Activated T-helper 2 cell treated with anti-CD3 and anti-CD28 coated beads, Interferon-gamma antibody, Interleukin-2, Interleukin-4, amounts not matched to agents 10 μg/mL and 5 μg/mL and 100 μg/mL, durations not matched to agents 14 hours and 24 hours and 36 hours (primary cell): ENCODE results near the gene PARD3. TPM values are rescaled to one million over a fixed set of nuclear protein-coding genes. Genes with fewer than 3 reads are reported as not detected.

Source experiments
- DNase-seq: peaks from one replicate; pipeline ENCODE4 v3.0.0; 2021; ENCODE audit warnings: low spot score
- H3K27ac Mint-ChIP-seq: one replicate; pipeline ENCODE4 v1.8.0; 2021; ENCODE audit warnings: mixed read lengths
- H3K27me3 Mint-ChIP-seq: one replicate; pipeline ENCODE4 v1.8.0; 2021; ENCODE audit warnings: low read depth, mixed read lengths
- H3K36me3 Mint-ChIP-seq: one replicate; pipeline ENCODE4 v1.8.0; 2021; ENCODE audit warnings: low read depth, mixed read lengths
- H3K4me1 Mint-ChIP-seq: one replicate; pipeline ENCODE4 v1.8.0; 2021; ENCODE audit warnings: low read depth, mixed read lengths
- H3K4me3 Mint-ChIP-seq: one replicate; pipeline ENCODE4 v1.8.0; 2021; ENCODE audit warnings: low read depth, mild to moderate bottlenecking, moderate library complexity, mixed read lengths
- H3K9me3 Mint-ChIP-seq: one replicate; pipeline ENCODE4 v1.8.0; 2021; ENCODE audit warnings: mixed read lengths
- intact Hi-C: fragments of 100-400 bp; cut with micrococcal nuclease; formaldehyde crosslinking; loops from one replicate; pipeline ENCODE4 v1.15.1; 2023
- total RNA-seq: library from RNA; stranded (reverse); gene quantifications from 2 replicates; pipeline ENCODE4 v1.2.3, GENCODE V29; 2022

The PARD3 gene
- total RNA-seq, 1 donor from 2014 or later: 1.4 TPM

GRCh38 chr10:34420273-34420672 is 394.8 kb downstream of the PARD3 start:
- no peak overlapping the region for H3K4me3 Mint-ChIP-seq
- no peaks in the 10 kb centered on the region for H3K9me3 Mint-ChIP-seq
- no peak overlapping the region for H3K27ac Mint-ChIP-seq
- DNase-seq: no peak
- H3K4me1 Mint-ChIP-seq: no peaks in the 10 kb centered on the region
- intact Hi-C loops: no loop called here
- no peaks in the 10 kb centered on the region for H3K36me3 Mint-ChIP-seq
- H3K27me3 Mint-ChIP-seq: no peaks in the 10 kb centered on the region

GRCh38 chr10:34415039-34415438 is 400.1 kb downstream of the PARD3 start:
- Mint-ChIP-seq H3K27me3 (no peaks in the 10 kb centered on the region), H3K9me3 (no peaks in the 10 kb centered on the region), H3K36me3 (no peaks in the 10 kb centered on the region), H3K4me1 (no peaks in the 10 kb centered on the region), H3K4me3 (no peak overlapping the region), H3K27ac (no peak overlapping the region)
- intact Hi-C loops: no loop called here
- DNase-seq: no peak

- Mint-ChIP-seq H3K4me3 (no peak overlapping the region), H3K9me3 (no peaks in the 10 kb centered on the region), H3K27me3 (no peaks in the 10 kb centered on the region), H3K27ac (no peak overlapping the region), H3K36me3 (no peaks in the 10 kb centered on the region), H3K4me1 (no peaks in the 10 kb centered on the region)
- intact Hi-C loops: no loop called here
- no peak for DNase-seq
Measured at GRCh38 chr10:34413756-34414587, 401.1 kb downstream of the PARD3 start.

DNA sequence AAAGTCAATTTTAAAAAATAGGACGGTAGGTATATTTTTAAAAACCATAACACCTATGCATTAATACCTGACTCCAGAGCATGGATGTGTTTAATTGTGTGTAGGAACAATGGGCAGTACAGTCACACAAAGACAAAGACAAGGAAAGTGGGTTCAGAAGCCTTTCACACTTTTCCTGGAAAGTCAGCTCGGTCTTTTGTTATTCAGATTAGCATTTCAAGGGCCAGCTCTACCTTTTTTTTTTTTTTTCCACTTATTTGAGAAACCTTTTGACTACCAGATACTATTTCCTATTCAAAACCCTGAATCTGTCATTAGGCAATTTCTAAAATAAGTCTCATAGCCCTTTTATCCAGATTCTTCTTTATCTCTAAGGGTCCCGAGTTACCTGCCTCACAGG is 401.9 kb downstream of the PARD3 start:
- no peak for DNase-seq
- H3K4me3 Mint-ChIP-seq: no peak overlapping the region
- H3K36me3 Mint-ChIP-seq: no peaks in the 10 kb centered on the region
- no peaks in the 10 kb centered on the region for H3K27me3 Mint-ChIP-seq
- H3K9me3 Mint-ChIP-seq: no peaks in the 10 kb centered on the region
- H3K4me1 Mint-ChIP-seq: no peaks in the 10 kb centered on the region
- no peak overlapping the region for H3K27ac Mint-ChIP-seq
- intact Hi-C loops: no loop called here

- DNase-seq: no peak
- no peaks in the 10 kb centered on the region for H3K4me1 Mint-ChIP-seq
- no peaks in the 10 kb centered on the region for H3K27me3 Mint-ChIP-seq
- no peak overlapping the region for H3K27ac Mint-ChIP-seq
- intact Hi-C loops: no loop called here
- H3K9me3 Mint-ChIP-seq: no peaks in the 10 kb centered on the region
- no peak overlapping the region for H3K4me3 Mint-ChIP-seq
- H3K36me3 Mint-ChIP-seq: no peaks in the 10 kb centered on the region
Measured at GRCh38 chr10:34408956-34409355, 406.1 kb downstream of the PARD3 start.

DNA sequence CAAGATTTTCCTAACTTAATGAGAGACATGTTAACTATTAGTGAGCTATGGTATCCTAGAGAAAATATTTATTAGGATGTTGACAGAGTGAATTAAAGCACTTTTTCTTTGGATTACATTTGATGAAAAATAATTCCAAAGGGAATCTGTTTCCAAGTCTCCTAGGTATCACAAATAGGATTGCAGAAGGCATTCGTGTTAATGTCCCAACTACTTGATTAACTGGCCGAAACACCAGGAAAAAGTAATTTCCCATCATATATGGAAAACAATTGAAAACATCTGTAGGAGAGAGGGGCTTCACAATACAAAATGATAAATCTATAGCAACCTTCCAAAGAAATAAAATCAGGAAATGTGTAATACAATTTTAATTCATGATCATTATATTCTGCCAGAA is 406.7 kb downstream of the PARD3 start:
- no peaks in the 10 kb centered on the region for H3K36me3 Mint-ChIP-seq
- no peaks in the 10 kb centered on the region for H3K9me3 Mint-ChIP-seq
- no peaks in the 10 kb centered on the region for H3K4me1 Mint-ChIP-seq
- no peak for DNase-seq
- H3K27ac Mint-ChIP-seq: no peak overlapping the region
- H3K27me3 Mint-ChIP-seq: no peaks in the 10 kb centered on the region
- no peak overlapping the region for H3K4me3 Mint-ChIP-seq
- intact Hi-C loops: no loop called here

- no peak for DNase-seq
- Mint-ChIP-seq H3K9me3 (no peaks in the 10 kb centered on the region), H3K4me3 (no peak overlapping the region), H3K4me1 (no peaks in the 10 kb centered on the region), H3K27ac (no peak overlapping the region), H3K27me3 (no peaks in the 10 kb centered on the region), H3K36me3 (no peaks in the 10 kb centered on the region)
- intact Hi-C loops: no loop called here
Measured at GRCh38 chr10:34407324-34407805, 407.7 kb downstream of the PARD3 start.

GRCh38 chr10:34406463-34407323 is 408.4 kb downstream of the PARD3 start:
- DNase-seq: no peak
- no peaks in the 10 kb centered on the region for H3K27me3 Mint-ChIP-seq
- no peaks in the 10 kb centered on the region for H3K9me3 Mint-ChIP-seq
- intact Hi-C loops: no loop called here
- H3K27ac Mint-ChIP-seq: no peak overlapping the region
- H3K36me3 Mint-ChIP-seq: no peaks in the 10 kb centered on the region
- no peak overlapping the region for H3K4me3 Mint-ChIP-seq
- H3K4me1 Mint-ChIP-seq: no peaks in the 10 kb centered on the region

GRCh38 chr10:34405611-34406462 is 409.3 kb downstream of the PARD3 start:
- no peak overlapping the region for H3K4me3 Mint-ChIP-seq
- no peaks in the 10 kb centered on the region for H3K9me3 Mint-ChIP-seq
- no peaks in the 10 kb centered on the region for H3K4me1 Mint-ChIP-seq
- no peak for DNase-seq
- no peaks in the 10 kb centered on the region for H3K36me3 Mint-ChIP-seq
- H3K27ac Mint-ChIP-seq: no peak overlapping the region
- intact Hi-C loops: no loop called here
- H3K27me3 Mint-ChIP-seq: no peaks in the 10 kb centered on the region

DNA sequence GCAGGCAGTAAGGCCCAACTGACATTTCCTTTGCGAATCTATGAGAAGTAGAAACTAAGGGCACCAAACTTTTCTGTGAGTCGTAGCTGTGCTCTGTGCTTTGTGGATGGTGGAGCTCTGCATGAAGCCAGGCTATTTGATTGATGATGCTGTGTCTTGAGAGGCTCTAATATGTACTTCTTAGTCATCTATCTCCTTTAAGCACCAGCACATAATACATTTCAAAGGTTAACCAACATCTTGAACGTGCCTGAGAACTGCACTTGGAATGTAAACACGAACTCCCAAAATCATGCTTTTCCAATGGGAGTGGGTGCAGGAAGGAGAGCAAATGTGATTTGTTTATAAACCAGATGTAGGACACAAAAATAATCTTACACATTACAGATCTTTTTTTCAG is 411.6 kb downstream of the PARD3 start:
- intact Hi-C loops: no loop called here
- no peaks in the 10 kb centered on the region for H3K36me3 Mint-ChIP-seq
- no peaks in the 10 kb centered on the region for H3K9me3 Mint-ChIP-seq
- no peaks in the 10 kb centered on the region for H3K4me1 Mint-ChIP-seq
- no peak for DNase-seq
- no peak overlapping the region for H3K4me3 Mint-ChIP-seq
- no peak overlapping the region for H3K27ac Mint-ChIP-seq
- no peaks in the 10 kb centered on the region for H3K27me3 Mint-ChIP-seq

DNA sequence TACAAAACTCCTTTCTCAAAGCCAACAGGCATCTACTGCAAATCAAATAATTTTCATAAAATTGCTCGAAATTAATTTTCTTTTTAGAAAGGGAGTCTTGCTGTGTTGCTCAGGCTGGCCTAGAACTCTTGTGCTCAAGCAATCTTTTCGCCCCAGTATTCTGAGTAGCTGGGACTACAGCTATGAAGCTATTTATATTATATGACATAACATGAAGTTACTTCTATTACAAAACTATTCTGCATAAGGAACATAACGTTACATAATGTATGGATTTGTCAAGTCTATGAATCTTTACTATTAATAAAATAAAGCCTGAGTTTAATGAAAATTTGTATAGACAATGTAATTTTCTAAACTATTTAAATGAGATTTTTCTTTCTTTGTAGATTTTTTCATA is 415.0 kb downstream of the PARD3 start:
- Mint-ChIP-seq H3K36me3 (no peaks in the 10 kb centered on the region), H3K27ac (no peak overlapping the region), H3K4me1 (no peaks in the 10 kb centered on the region), H3K27me3 (no peaks in the 10 kb centered on the region), H3K9me3 (no peaks in the 10 kb centered on the region), H3K4me3 (no peak overlapping the region)
- DNase-seq: no peak
- intact Hi-C loops: no loop called here

DNA sequence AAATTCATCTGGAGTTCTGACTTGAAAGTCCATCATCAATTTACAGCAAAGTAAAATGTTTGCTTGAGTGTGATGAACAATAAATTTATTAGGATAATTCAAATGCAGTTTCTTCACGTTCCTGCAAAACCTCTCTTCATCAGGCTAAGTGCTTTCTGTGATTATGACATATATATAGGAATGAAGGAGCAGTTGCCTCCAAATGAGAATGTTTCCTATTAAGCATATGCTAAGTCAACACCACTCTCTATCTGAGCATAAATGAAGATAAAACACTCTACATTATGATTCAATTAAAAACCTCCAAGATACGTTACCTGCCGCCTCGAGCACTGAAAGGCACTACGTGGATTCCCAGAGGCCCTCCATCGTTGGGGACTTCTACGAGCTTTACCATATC is 416.1 kb downstream of the PARD3 start:
- no peaks in the 10 kb centered on the region for H3K36me3 Mint-ChIP-seq
- intact Hi-C loops: no loop called here

More for the DNA sequence above, 416.1 kb downstream of the PARD3 start:
- Mint-ChIP-seq H3K4me1 (no peaks in the 10 kb centered on the region), H3K27me3 (no peaks in the 10 kb centered on the region), H3K9me3 (no peaks in the 10 kb centered on the region), H3K27ac (no peak overlapping the region), H3K4me3 (no peak overlapping the region)
- DNase-seq: no peak
